ENCODE data around the gene SPART. TPM values are rescaled to one million over a fixed set of nuclear protein-coding genes. Genes with fewer than 3 reads are reported as not detected.
A peak's percentile ranks its signal among the peaks of the same experiment; 100 is the strongest.
"Not testable (repeated sequence)": the region's sequence is repeated elsewhere in the genome, so short reads cannot be mapped to it uniquely, and the experiment has no call there.

SPART gene
- polyA plus RNA-seq, 4 donors: 71.4 to 95.4 (median 89.0) TPM

DNA sequence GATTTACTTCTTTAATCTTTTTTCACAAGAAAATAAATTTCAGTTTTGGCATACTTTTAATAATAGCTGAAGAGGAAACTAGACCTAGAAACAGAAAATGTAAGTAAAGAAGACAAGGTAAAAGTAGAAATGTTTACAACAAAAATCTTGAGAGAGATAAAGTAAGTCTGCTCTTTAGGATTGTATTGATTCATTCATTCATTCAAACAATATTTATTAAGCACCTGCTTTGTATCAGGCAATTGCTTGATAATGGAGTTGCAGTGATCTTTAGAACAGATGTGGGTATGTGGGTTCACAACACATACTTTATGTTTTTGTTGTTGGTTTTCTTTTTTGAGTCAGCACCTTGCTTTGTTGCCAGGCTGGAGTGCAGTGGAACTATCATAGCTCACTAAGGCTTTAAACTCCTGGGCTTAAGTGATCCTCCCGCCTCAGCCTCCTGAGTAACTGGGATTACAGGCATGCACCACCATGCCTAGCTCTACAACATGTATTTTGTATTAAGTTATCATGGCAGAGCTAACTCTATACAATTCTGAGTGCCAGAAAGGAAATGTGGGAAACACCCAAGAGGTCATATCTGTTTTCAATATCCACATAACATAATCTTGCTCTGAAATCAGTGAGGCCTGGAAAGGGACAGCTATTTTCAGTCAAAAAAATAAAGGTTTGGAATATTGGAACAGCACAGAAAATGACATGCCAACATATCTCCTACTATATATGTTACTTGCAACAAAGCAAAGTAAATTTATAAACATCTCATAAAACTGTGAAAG lies 8.8 kb upstream of the SPART start:
- DNase-seq (ENCODE audit: low read depth in 4 of 4, low spot score in 2 of 4): no peak

DNA sequence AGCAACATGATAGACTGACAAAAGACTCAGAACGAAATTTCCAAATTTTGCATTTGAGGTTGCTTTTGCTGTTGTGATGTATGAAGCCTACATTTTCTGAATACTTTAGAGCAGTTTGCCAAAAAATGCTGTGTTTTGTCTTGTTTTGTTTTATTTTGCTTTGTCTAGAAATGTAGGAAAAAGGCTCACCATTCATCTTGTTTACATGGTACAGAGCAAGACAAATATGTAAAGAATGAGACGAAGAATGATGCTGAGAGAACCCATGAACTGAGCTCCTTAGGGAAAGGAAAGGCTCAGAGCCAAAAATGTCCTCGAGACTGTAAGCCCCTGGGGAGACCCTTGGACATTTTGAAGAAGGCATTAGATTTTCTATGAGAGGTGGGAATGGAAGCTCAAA lies 6.8 kb upstream of the SPART start:
- DNase-seq (ENCODE audit: low read depth in 4 of 4, low spot score in 2 of 4): no peak

DNA sequence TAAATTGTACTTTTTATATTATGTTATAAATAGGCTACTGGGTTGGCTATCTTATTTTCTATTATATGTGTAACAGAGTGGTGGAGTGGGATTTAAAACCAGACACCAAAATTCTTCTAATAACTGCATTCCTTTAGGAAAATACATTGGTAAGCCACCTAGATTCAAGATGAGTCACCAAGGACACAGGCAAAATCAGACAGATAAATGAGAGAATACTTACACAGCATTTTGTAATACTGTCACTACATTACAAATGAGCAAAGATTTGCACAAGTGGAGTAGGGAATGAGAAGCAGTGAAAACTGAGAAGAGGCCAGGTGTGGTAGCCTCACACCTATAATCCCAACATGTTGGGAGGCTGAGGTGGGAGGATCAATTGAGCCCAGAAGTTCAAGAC lies 6.2 kb upstream of the SPART start:
- no peak for DNase-seq (ENCODE audit: low read depth in 4 of 4, low spot score in 2 of 4)

DNA sequence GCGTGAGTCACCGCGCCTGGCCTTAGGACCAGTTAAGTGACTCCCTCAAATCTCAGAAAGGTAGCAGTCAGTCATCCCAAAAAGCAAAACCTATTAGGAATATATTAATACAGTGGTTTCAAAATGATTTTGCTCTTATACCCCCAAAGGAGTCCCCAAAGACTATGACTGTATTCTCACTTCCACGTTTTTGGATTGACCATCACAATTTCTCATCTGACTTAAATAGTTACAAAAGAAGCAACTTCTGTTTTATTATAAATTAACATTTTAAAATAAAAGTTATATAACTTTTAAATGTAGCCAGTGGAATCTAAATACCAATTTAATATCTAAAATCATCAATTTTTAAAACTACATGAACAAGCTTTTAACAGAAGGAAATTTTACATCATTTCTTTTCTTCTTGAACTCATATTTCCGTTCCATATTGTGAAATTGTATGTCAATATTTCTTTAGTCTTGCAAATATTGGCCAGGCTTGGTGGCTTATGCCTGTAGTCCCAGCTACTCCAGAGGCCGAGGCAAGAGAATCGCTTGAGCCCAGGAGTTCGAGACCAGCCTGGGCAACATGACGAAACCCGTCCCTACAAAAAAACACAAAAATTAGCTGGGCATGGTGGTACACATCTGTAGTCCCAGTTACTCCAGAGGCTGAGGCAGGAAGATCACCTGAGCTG lies 1.5 kb upstream of the SPART start:
- no peak for DNase-seq (ENCODE audit: low read depth in 4 of 4, low spot score in 2 of 4)

DNA sequence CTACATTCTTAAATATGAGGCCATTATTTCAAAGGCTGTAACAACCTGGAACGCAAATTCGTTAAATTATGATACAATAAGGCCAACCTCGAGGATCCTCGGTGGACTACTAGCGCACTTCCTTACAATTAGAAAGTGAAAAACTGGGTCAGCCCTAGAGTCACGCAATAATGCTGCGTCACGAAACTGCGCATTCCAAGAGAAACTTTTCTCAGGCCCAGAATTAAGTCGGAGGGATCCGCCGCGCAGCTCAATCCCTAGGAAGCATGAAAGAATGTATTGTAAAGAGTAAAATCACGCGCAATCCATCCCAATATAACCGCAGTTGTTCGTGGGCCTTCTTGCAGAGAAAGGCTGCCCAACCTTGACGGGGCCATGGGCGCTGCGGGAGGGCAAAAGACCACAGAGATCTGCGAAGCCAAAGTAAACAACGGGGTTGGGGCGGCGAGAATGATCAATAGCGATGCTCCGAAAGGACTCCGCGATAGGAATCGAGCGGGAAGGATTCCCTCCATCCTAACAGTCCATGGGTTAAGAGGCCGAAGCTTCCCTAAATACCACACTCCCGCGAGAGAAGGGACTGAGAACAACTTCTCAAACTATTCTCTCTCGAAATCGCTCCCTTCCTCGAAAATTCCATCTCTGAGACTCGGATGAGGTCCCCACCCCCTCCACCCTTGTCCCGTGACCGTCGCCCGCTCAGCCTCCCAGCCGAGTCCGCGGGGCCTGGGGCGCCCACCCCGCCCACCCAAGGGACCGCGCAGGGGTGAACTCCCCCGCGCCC lies 564 bp downstream of the SPART start:
- peak; percentile 57 to 76 (median 67) for DNase-seq (ENCODE audit: low read depth in 4 of 4, low spot score in 2 of 4)

DNA sequence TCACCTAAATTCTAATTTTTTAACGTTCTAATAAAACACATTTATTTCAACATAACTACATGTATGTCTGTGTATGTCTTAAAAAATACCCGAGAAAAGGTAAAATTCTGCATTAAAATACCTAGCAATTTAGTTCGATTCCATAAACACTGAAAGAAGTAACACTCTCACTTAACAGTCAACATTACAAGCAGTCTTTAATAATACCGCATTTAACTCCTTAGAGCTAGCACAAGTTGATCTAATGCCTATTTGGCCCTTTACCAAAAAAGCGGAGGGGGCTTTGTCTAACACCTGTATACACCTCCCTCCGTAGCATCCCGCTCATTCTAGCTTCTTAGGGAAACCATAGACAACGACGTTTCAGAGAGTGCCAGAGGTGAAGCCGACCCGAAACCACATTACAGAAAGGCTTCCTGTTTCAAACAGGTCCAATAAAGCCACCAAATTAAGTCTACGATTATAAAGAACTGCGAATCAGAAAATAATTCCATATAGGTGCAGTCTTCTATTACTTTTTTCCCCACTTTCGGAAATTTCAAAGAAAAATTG lies 1.2 kb downstream of the SPART start:
- DNase-seq (ENCODE audit: low read depth in 4 of 4, low spot score in 2 of 4): peak in 1 of 4 donors; percentile 15

DNA sequence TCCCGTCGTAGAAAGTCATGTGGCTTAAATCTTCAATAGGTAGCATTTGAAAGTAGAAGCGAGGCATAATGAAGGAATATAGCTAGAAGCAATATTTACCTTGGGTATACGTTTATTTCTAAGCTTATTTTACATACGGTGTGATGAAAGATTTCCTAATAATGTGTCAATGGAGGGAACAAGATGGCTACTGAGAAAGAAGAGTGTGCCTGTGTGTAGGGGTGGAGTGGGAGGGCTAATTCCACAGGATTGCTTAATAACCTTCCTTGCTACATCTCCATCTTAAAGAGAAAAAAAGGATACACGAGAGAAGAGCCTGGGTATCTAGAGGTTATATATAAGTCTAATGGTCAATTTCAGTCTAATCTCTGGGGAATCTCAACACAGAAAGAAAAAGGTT lies 2.0 kb downstream of the SPART start:
- no peak for DNase-seq (ENCODE audit: low read depth in 4 of 4, low spot score in 2 of 4)

DNA sequence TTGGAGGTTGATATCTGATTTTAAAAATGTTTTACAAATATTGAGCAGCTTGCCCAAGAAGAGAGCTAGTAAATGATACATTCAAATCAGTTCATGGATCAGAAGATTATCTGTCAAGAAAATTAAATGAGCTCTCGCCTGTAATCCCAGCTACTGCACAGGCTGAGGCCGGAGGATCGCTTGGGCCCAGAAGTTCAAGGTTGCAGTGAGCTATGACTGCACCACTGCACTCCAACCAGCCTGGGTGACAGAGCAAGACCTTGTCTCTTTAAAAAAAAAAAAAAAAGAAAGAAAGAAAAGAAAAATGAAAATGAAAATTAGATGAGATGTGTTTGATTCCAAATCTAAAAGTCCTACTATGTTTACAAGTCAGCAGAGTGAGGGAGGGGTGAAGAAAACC lies 2.4 kb downstream of the SPART start:
- no peak for DNase-seq (ENCODE audit: low read depth in 4 of 4, low spot score in 2 of 4)

DNA sequence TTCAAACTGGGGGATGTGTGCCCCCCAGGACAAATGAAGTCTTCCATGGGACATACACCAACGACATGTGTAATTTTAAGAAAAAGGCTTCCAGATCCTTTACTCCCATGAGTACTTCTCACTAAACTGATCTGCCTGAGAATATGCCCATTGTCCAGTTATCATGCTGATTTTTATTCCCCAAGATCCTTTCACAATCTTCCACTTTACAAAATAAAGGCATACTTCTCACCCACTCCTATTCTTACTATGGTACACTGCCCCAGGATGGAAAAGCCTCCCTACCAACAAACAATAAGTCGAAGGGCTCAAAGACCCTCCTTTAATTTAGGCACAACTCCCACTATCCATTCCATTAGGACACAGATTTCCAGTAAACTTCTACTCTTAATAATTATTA lies 3.5 kb downstream of the SPART start:
- DNase-seq (ENCODE audit: low read depth in 4 of 4, low spot score in 2 of 4): no peak

DNA sequence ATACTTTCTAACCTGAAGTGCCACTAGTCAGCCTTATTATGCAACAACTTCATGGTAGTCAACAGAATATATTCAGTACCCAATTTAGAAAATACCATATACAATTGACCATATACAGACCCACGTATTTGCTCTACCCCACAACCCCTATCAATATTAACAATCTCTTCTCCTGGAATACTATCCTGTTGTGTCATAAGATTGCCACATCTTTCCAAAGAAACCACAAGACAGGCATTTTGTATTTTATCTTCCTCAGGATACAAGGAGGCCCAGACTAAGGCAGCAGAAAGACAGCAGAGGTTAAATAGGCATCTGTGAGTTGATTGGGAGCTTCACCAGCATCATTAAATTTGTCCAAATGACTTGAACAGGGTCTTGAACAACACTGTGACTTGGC lies 4.5 kb downstream of the SPART start:
- no peak for DNase-seq (ENCODE audit: low read depth in 4 of 4, low spot score in 2 of 4)

DNA sequence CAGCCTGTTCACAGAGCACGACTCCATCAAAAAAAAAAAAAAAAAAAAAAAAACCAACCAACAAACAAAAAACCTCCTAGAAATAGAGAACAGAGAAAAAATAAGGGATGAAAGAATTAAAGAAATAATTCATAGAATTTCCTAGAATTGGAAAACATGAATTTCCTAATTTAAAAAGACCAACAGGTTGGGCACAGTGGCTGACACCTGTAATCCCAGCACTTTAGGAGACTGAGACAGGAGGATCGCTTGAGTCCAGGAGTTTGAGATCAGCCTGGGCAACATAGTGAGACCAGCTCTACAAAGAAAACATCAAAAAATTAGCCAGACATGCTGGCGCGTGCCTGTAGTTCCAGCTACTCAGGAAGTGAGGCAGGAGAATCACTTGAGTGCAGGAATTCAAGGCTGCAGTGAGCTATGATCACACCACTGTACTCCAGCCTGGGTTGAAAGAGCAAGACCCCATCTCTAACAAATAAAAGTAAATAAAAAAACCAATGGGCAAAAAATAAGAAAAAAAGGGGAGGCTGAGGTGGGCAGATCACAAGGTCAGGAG lies 6.5 kb downstream of the SPART start:
- no peak for DNase-seq (ENCODE audit: low read depth in 4 of 4, low spot score in 2 of 4)

DNA sequence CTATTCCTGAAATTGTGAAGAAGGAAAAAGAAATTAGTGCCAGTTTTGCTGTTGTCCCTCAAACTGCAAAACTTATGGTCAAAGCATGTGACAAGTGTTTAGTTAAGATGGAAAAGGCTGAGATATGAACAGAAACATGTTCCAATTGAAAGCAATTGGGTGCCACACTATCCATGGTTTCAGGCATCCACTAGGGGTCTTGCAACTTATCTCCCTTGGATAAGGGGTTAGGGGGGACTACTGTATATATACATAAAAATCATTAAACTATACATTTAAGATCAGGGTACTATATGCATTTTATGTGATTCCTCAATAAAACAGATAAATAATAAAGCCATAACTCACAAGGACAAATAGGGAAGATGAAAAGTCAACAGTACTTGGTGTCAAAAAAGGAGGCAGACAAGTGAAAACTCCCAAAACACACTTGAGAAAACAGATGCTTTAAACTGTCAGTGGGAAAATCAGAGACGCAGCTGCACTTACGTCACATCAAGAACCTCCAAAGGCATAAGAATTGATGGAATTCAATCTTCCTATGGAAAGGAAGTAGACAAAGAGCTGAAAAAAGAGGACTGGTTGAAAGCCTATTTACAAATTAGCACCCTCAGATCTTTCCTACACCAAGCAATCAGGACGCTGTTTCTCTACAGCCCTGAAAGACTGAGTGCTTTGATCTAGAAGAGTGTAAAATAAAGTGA lies 8.1 kb downstream of the SPART start:
- DNase-seq (ENCODE audit: low read depth in 4 of 4, low spot score in 2 of 4): no peak

DNA sequence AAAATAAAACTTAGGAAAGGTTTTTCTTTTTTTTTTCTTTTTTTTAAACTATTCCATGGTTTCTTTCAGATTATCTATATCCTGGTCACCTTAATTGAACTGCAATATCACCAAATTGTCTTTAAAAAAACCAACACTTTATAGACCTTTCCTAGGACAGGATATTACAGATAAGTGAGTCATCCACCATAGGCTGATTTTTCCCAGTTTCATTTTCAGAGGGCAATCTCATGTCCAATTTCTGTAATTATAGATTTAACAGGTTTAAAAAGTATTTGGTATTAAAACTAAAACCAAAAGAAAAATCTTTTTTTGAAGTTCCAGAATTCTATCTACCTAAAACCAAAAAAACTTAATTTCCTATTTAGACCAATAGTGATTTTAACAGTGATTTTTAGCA lies 13.2 kb downstream of the SPART start:
- DNase-seq (ENCODE audit: low read depth in 4 of 4, low spot score in 2 of 4): no peak

DNA sequence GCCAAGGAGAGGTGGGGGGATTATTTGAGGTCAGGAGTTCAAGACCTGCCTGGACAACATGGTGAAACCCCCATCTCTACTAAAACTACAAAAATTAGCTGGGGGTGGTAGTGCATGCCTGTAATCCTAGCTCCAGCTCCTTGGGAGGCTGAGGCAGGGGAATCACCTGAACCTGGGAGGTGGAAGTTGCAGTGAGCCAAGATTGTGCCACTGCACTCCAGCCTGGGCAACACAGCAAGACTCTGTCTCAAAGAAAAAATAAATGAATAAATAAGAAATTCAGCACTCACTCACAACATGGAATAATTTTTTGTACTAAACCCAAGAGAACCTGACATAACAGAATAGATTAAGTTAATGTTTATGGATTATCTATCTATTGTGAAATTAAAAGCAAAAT lies 13.9 kb downstream of the SPART start:
- not testable (repeated sequence) for DNase-seq (ENCODE audit: low read depth in 4 of 4, low spot score in 2 of 4)

DNA sequence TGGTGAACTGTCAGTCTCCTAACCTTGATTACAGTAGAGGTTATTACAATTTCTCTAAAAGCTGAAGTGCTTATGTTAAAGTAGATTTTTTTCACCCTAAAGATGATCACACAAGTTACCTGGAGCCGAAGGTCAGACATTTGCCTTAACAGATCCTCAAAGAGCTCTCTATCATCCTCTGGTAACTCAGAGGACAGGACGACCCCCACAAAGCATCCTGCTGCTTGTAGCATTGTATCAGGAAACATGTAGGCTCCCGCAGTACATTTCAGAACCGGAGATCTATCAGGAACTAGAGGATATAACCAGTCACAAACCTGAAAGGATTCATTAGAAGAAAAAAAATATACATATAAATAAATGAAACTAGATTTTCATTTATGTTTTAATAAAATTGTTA lies 14.9 kb downstream of the SPART start:
- no peak for DNase-seq (ENCODE audit: low read depth in 4 of 4, low spot score in 2 of 4)

DNA sequence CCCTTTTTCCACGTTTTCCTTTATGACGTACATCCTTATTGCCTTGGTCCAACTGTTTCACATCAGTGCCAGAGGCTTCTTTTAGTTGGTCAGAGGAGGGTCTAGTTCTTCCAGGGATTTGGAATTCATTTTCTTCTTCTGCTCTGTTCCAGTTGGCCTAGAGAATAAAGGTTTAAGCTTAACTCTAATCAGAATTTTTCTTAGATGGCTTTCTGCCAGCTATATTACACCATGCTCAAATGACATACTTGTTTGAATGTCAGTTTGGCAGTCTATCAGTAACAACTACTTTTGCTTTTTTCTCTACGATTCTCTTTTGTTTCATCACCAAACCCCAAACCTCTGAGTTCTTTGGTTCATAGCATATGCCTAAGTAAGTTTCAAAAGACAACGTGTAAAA lies 16.8 kb downstream of the SPART start:
- DNase-seq (ENCODE audit: low read depth in 4 of 4, low spot score in 2 of 4): no peak

DNA sequence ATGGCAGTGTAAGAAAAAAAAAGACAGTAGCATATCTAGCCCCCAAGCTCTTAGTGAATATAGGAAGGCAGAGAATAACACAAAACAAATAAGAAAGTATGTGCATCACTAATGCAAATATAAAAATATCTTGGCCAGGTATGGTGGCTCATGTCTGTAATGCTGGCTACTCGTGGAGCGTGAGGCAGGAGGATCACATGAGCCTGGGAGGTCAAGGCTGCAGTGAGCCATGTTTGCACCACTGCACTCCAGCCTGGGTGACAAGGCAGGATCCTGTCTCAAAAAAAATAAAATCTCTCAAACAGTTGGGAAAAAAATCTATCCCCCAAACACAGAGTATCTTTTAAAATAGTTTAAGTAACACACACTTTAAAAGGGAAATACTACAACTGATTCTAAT lies 17.4 kb downstream of the SPART start:
- DNase-seq (ENCODE audit: low read depth in 4 of 4, low spot score in 2 of 4): no peak

DNA sequence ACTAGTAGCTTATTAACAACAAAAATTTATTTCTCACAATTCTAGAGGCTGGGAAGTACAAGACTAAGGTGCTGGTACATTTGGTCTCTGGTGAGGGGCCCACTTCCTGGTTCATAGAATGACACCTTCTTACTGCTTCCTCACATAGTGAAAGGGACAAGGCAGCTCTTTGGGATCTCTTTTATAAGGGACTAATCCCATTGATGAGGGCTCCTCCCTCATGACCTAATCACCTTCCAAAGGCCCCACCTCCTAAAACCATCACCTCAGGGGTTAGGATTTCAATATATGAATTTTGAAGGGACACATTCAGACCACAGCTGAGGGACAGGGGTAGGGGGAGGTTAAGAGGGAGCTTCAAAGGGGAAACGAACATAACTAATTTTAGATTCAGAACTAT lies 20.3 kb downstream of the SPART start:
- DNase-seq (ENCODE audit: low read depth in 4 of 4, low spot score in 2 of 4): no peak

DNA sequence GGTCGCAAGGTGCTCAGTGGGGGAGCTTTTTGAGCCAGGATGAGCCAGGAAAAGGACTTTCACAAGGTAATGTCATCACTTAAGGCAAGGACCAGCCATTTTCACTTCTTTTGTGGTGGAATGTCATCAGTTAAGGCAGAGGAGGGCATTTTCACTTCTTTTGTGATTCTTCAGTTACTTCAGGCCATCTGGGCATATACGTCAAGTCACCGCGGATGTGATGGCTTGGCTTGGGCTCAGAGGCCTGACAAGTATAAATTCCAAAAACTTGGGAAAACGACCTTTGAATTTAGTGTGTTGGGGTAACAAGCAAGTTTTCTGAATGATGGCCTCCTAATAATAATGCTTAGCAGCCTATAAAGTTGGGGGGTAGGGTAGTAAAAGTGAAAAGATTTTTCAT lies 21.3 kb downstream of the SPART start:
- not testable (repeated sequence) for DNase-seq (ENCODE audit: low read depth in 4 of 4, low spot score in 2 of 4)

DNA sequence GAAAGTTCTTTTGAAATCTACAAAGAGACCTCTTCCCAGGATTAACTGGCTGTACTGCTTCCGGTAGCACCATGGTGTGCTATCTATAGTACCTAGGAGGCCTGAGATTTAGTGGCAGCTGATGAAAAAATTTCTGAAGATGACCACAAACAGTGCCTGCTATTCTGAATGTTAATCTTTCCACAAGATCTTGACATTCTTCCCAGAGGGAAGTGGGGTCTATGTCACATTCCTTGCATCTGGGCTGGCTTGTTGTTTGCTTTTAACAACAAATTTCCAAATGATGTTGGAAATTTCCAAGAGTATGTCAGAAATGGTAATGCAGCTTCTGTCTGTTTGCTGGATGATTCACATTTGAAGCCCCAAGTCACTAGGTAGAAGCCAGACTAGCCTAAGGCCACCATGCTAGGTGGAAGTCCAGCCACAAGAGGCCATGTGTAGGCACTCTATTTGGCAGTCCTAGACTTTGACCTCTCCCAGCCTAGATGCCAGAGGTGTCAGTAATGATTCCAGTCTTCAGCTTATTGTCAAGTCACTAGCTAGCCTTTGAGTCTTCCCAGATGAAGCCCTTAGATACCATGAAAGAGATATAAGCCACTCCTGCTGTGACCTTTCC lies 22.1 kb downstream of the SPART start:
- DNase-seq (ENCODE audit: low read depth in 4 of 4, low spot score in 2 of 4): no peak

Measured in left renal cortex interstitium (tissue), 4 donors.